ENCODE data around the gene RAB42.
"Not testable (repeated sequence)": the region's sequence is repeated elsewhere in the genome, so short reads cannot be mapped to it uniquely, and the experiment has no call there.

The RAB42 gene

DNA sequence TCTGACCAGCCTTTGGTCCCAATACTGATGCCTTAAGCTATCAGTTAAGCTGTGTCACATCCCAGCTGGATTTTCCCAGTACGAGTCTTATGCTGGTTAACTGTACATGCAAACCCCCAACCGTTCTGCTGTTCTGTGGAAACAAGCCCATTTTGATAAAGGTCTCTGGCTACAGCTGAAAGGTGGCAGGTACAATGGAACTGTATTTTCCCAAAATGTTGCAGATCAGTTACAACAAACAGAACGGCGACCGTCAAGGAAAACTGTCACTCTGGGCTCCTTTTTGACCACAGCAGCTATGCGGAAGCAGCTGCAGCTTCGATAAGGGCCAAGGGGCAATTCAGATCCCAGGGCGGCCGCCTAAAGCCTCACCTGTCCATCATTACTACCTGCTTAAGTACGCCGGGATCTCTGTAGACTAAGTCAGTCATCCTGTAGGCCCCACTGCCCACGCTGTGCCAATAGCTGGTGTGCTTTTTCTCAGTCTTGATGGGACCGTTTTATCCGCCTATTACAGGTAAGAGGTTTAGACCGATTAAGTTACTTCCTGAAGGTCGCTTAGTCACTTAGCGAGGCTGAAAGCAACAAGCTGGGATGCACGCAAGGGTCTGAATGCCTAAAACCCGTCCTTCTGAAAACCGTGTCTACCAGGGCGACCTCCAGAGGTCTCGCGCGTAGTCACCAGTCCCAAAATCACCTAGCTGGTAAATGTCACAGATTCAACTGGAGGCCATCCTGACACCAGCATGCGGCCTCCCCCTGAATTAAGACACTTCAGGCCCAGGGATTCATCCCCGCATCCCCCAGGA is 11.1 kb upstream of the RAB42 start:
- peak overlapping the region; percentile 70 for H3K4me3 ChIP-seq (replicated peaks; ENCODE audit: low read depth, low read length)
- peaks cover 17% of the 10 kb centered on the region for H3K36me3 ChIP-seq (ENCODE audit: control insufficient read depth, insufficient read depth, low read length)
- no peak for DNase-seq (ENCODE audit: extremely low read depth, insufficient read length)
- H3K27me3 ChIP-seq (replicated peaks; ENCODE audit: control insufficient read depth, insufficient read depth, low read length) = no peaks in the 10 kb centered on the region
- TF ChIP-seq, protein P1, sequence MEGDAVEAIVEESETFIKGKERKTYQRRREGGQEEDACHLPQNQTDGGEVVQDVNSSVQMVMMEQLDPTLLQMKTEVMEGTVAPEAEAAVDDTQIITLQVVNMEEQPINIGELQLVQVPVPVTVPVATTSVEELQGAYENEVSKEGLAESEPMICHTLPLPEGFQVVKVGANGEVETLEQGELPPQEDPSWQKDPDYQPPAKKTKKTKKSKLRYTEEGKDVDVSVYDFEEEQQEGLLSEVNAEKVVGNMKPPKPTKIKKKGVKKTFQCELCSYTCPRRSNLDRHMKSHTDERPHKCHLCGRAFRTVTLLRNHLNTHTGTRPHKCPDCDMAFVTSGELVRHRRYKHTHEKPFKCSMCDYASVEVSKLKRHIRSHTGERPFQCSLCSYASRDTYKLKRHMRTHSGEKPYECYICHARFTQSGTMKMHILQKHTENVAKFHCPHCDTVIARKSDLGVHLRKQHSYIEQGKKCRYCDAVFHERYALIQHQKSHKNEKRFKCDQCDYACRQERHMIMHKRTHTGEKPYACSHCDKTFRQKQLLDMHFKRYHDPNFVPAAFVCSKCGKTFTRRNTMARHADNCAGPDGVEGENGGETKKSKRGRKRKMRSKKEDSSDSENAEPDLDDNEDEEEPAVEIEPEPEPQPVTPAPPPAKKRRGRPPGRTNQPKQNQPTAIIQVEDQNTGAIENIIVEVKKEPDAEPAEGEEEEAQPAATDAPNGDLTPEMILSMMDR (IDR thresholded peaks at IDR 0.05; ENCODE audit: insufficient read depth, low read length, poor library complexity, severe bottlenecking) = peak; percentile 39

DNA sequence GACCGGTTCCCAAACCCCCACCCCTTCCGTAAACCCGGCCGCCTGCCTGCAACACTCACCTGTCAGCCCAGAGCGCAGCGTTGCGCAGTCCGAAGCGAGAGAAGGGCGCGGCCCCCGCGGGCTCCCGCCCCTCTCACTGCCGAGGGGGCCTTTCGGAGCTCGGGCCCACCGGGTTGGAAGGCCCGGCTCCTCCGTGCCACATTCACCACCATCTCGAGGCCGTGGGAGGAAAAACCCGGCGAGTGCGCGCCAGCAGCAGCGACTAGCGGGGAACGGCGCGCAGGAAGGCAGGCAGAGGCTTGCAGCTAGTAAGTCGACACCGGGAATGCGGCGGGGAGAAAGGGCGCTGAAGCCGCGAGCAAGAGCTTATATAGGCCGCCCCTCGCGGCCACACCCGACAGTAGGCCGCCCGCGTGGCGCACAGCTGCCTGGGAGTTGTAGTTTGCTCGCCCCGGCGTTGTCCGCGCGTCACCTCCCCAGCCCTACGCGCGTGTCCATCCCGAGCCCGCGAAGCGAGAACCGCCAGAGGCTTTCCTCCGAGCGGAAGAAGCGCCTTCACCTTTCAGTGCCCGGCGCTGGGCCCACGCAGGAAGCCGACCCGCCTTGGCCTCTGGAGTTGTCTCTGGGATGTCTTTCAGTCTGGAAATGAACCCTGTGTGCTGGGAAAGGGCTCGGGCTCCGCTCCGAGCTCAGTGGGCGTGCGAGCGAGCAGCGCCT is 10.4 kb upstream of the RAB42 start:
- peak; percentile 99 for DNase-seq (ENCODE audit: extremely low read depth, insufficient read length)
- TF ChIP-seq, protein P1 (IDR thresholded peaks at IDR 0.05; ENCODE audit: insufficient read depth, low read length, poor library complexity, severe bottlenecking) = no peak
- Histone ChIP-seq H3K4me3 (replicated peaks; ENCODE audit: low read depth, low read length) (peak overlapping the region; percentile 70), H3K36me3 (ENCODE audit: control insufficient read depth, insufficient read depth, low read length) (peaks cover 17% of the 10 kb centered on the region), H3K27me3 (replicated peaks; ENCODE audit: control insufficient read depth, insufficient read depth, low read length) (no peaks in the 10 kb centered on the region)

DNA sequence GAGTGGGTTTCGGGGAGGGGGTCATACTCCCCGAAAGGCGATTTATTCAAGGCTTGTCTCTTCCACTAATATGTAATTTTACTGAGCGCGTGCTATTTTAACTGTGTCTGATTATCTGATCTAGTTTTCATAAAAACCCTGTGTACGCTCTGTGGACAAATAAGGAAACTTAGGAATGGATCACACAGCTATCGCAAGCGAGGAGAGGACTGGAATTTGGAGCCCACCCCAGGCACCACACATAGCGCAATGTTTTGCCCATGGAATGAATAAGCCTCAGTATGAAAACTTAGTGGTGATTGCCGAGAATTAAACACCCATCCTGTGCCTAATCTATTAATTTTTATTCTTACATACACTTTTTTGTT is 9.8 kb upstream of the RAB42 start:
- TF ChIP-seq, protein P1 (IDR thresholded peaks at IDR 0.05; ENCODE audit: insufficient read depth, low read length, poor library complexity, severe bottlenecking) = no peak
- Histone ChIP-seq H3K4me3 (replicated peaks; ENCODE audit: low read depth, low read length) (peak overlapping the region; percentile 70), H3K36me3 (ENCODE audit: control insufficient read depth, insufficient read depth, low read length) (peaks cover 17% of the 10 kb centered on the region), H3K27me3 (replicated peaks; ENCODE audit: control insufficient read depth, insufficient read depth, low read length) (no peaks in the 10 kb centered on the region)
- no peak for DNase-seq (ENCODE audit: extremely low read depth, insufficient read length)

DNA sequence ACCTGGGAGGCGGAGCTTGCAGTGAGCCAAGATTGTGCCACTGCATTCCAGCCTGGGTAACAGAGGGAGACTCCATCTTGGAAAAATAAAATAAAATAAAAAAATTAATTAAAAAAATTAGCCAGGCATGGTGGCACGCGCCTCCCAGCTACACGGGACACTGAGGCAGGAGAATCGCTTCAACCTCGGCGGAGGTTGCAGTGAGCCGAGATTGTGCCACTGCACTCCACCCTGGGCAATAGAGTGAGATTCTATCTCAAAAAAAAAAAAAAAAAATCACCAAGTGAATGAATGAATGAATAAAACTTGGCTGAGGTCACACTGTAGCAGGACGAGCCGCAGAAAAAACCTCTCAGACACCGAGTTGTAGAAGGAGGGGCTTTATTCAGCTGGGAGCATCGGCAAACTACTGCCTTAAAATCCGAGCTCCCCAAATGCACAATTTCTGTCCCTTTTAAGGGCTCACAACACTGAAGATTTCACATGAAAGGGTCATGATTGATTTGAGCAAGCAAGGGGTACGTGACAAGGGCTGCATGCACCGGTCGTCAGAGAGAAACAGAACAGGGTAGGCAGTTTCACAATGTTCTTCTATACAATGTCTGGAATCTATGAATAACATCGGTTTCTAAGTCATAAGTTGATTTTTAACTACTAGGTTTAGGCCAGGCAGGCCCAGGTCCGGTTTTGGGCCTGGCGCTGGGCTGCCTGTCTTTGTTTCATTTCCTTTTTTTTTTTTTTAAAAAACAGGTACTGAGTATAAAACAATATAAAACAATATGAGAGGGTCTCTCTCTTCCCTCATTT is 5.3 kb upstream of the RAB42 start:
- not testable (repeated sequence) for H3K4me3 ChIP-seq (replicated peaks; ENCODE audit: low read depth, low read length); DNase-seq (ENCODE audit: extremely low read depth, insufficient read length); H3K36me3 ChIP-seq (ENCODE audit: control insufficient read depth, insufficient read depth, low read length); H3K27me3 ChIP-seq (replicated peaks; ENCODE audit: control insufficient read depth, insufficient read depth, low read length)

DNA sequence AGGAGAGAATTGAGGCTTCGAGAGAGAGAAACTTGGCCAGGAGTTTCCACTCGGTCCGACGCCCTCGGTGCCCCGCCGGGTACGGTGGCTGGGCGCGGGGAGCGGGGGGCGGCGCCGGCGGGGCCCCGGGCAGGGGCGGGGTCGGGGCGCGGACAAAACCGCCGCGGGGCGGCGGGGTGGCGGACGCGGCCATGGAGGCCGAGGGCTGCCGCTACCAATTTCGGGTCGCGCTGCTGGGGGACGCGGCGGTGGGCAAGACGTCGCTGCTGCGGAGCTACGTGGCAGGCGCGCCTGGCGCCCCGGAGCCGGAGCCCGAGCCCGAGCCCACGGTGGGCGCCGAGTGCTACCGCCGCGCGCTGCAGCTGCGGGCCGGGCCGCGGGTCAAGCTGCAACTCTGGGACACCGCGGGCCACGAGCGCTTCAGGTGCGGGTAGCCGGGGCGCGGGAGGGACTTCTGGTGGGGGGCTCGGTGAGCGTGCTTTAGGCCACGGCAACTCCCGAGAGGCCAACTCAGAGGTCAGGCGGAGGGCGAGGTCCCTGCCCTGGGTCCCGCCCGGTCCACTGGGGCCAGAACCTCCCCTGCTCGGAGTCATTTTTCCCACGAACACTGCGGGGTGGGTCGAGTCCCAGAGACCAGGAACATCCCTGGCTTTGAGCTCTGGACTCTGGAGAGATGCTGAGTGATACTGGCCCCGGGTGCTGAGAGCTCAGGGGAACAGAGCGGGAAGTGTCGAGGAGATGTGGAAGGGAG is 431 bp downstream of the RAB42 start:
- Histone ChIP-seq H3K36me3 (ENCODE audit: control insufficient read depth, insufficient read depth, low read length) (no peaks in the 10 kb centered on the region), H3K27me3 (replicated peaks; ENCODE audit: control insufficient read depth, insufficient read depth, low read length) (no peaks in the 10 kb centered on the region), H3K4me3 (replicated peaks; ENCODE audit: low read depth, low read length) (peak overlapping the region; percentile 51)
- TF ChIP-seq, protein P1 (IDR thresholded peaks at IDR 0.05; ENCODE audit: insufficient read depth, low read length, poor library complexity, severe bottlenecking) = no peak
- no peak for DNase-seq (ENCODE audit: extremely low read depth, insufficient read length)

DNA sequence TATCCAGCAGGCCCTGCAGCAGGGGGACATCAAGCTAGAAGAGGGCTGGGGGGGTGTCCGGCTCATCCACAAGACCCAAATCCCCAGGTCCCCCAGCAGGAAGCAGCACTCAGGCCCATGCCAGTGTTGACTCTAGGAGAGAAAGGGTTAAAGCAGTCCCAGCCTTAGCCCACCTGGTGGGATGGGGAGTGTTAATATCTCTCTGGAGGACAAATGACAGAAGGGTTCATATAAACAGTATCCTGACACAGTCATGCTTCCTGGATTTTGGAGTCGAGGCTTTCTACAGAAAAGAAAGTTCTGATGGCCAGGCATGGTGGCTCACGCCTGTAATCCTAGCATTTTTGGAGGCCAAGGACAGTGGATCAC is 1.9 kb downstream of the RAB42 start:
- H3K27me3 ChIP-seq (replicated peaks; ENCODE audit: control insufficient read depth, insufficient read depth, low read length); H3K4me3 ChIP-seq (replicated peaks; ENCODE audit: low read depth, low read length); DNase-seq (ENCODE audit: extremely low read depth, insufficient read length); H3K36me3 ChIP-seq (ENCODE audit: control insufficient read depth, insufficient read depth, low read length): not testable (repeated sequence)

DNA sequence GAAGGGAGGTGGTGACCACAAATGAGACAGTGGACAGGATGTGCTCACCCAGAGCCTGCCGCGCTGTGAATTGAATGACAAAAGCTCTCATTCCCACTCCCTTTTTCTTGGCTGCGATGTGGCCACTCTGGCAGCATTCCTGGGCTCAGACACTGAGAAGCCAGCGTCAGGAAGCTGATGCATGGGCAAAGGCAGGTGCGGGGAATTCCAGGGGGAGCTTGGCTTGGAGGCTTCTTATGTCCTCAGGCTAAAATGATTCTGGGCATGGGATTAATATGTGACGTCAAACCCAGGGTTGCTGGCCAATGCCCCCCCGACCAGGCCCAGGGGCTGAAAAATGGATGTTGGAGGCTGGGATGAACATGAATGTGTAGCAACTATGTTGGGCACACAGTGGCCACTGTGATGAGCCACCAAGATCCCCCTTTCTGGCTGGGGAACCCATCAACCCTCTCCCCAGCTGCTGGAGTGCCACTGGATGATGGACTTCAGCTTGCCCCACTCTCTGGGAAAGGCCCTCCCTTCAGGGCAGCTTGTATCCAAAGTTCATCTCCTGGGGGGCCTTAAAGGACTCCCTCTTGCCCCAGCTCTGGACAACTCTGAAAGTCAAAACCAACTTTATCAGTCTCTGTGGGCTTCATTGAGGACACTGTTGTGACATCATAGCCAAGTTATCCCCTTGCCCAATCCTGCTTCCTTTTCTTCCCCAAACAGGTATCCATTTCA is 2.8 kb downstream of the RAB42 start:
- not testable (repeated sequence) for H3K4me3 ChIP-seq (replicated peaks; ENCODE audit: low read depth, low read length); H3K36me3 ChIP-seq (ENCODE audit: control insufficient read depth, insufficient read depth, low read length); DNase-seq (ENCODE audit: extremely low read depth, insufficient read length); H3K27me3 ChIP-seq (replicated peaks; ENCODE audit: control insufficient read depth, insufficient read depth, low read length)

All from GM06990 (cell line).